ENCODE measurements around the gene TRIM29. TPM values are rescaled to one million over a fixed set of nuclear protein-coding genes. Genes with fewer than 3 reads are reported as not detected.

The TRIM29 gene
- total RNA-seq, 1 donor from 2014 or later, result 1.1 TPM

DNA sequence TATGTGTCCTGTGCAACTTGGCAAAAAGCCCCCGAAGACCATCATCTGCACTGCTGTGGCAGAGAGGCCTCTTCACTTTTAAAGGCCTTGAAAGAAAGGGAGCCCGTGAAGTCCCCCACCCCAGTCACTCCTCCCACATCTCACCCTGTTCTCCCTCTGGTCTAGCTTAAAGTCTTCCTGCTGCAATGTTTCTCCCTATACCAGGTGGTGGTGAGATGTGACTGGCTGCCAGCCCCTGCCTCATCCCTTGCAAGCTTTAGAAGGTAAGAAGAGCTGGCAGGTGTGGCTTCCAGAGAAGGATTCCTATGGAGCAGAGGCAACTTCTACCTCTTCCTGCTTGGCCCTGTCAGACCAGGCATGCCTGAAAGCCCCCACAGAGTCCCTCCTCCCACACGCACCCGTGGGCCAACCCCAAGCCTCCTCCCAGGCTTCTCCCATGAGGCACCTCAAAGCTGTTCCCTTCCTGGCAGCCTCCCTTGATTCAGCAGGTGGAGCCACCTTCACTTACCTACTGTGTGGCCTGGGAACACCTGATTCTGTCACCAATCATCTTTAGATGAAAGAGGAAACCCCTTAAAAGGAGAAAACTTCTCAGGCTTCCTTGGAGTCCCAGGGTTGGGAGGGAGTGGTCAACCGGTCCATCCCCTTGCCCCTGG lies 4.0 kb upstream of the TRIM29 start:
- Mint-ChIP-seq H3K27me3 (ENCODE audit: low read depth, unreplicated experiment) (peaks cover 81% of the 10 kb centered on the region), H3K36me3 (ENCODE audit: low read depth, unreplicated experiment) (no peaks in the 10 kb centered on the region), H3K4me3 (ENCODE audit: unreplicated experiment) (no peak overlapping the region), H3K27ac (ENCODE audit: unreplicated experiment) (no peak overlapping the region), H3K4me1 (ENCODE audit: low read depth, unreplicated experiment) (no peaks in the 10 kb centered on the region), H3K9me3 (ENCODE audit: unreplicated experiment) (no peaks in the 10 kb centered on the region)
- H3K36me3 ChIP-seq (ENCODE audit: insufficient read depth, low read length), result no peaks in the 10 kb centered on the region
- TF ChIP-seq, protein P1, sequence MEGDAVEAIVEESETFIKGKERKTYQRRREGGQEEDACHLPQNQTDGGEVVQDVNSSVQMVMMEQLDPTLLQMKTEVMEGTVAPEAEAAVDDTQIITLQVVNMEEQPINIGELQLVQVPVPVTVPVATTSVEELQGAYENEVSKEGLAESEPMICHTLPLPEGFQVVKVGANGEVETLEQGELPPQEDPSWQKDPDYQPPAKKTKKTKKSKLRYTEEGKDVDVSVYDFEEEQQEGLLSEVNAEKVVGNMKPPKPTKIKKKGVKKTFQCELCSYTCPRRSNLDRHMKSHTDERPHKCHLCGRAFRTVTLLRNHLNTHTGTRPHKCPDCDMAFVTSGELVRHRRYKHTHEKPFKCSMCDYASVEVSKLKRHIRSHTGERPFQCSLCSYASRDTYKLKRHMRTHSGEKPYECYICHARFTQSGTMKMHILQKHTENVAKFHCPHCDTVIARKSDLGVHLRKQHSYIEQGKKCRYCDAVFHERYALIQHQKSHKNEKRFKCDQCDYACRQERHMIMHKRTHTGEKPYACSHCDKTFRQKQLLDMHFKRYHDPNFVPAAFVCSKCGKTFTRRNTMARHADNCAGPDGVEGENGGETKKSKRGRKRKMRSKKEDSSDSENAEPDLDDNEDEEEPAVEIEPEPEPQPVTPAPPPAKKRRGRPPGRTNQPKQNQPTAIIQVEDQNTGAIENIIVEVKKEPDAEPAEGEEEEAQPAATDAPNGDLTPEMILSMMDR (IDR thresholded peaks at IDR 0.05; ENCODE audit: insufficient read depth, low read depth, low read length), result no peak
- no peak for TF ChIP-seq EZH2 (IDR thresholded peaks at IDR 0.05; ENCODE audit: insufficient read depth, low read length)
- H3K4me2 ChIP-seq (ENCODE audit: low read length), result no peak overlapping the region
- FAIRE-seq, result no peak
- no peak overlapping the region for H3K27ac ChIP-seq (ENCODE audit: low read depth, low read length)
- H2AFZ ChIP-seq (ENCODE audit: low read depth, low read length), result no peak overlapping the region
- H3K27me3 ChIP-seq (ENCODE audit: insufficient read depth, low read length), result peaks cover 33% of the 10 kb centered on the region
- no peaks in the 10 kb centered on the region for H3K9me3 ChIP-seq (ENCODE audit: insufficient read depth, low read depth, low read length)
- no peaks in the 10 kb centered on the region for H3K79me2 ChIP-seq (ENCODE audit: insufficient read depth, low read length)
- no peak overlapping the region for H3K4me3 ChIP-seq (ENCODE audit: insufficient read depth, low read depth, low read length)
- DNase-seq (ENCODE audit: low read depth), result no peak
- H3K4me1 ChIP-seq (ENCODE audit: insufficient read depth, low read length), result no peaks in the 10 kb centered on the region
- H4K20me1 ChIP-seq (ENCODE audit: insufficient read depth, low read length), result no peaks in the 10 kb centered on the region
- no peak overlapping the region for H3K9ac ChIP-seq (ENCODE audit: low read length)

DNA sequence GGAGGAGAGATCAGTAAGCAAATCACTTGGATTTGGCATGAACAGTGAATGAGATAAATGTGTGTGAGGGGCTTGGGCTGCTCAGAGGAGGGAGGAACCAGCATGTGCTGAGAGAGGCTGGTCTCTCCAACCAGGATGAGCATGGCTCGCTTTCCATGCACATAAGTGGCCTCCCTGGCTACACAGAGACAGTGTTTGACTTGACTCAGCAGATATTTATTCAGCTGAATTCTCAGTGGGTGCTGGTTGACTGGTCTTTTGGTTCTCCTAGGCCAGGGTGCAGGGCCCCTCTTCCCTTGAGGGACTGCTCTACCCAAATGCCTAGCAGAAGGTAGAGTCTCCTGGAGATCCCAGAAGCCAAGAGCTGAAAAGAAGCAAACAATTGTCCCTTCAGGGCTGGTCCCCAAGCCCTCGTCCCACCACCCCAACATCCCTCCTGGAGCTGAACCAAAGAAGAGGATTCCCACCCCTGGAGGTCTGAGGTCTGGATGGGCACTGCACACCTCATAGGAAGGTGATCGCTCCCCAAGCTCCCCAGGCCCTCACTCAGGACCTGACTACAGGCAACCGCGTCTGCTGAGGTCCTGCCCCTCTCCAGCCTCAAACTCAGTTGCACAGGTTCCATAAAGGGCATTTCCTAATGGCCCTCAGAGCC lies 3.3 kb upstream of the TRIM29 start:
- Histone ChIP-seq H3K79me2 (ENCODE audit: insufficient read depth, low read length) (no peaks in the 10 kb centered on the region), H3K27ac (ENCODE audit: low read depth, low read length) (no peak overlapping the region), H3K4me3 (ENCODE audit: insufficient read depth, low read depth, low read length) (no peak overlapping the region), H4K20me1 (ENCODE audit: insufficient read depth, low read length) (no peaks in the 10 kb centered on the region), H3K4me1 (ENCODE audit: insufficient read depth, low read length) (no peaks in the 10 kb centered on the region), H3K9me3 (ENCODE audit: insufficient read depth, low read depth, low read length) (no peaks in the 10 kb centered on the region), H3K9ac (ENCODE audit: low read length) (no peak overlapping the region), H2AFZ (ENCODE audit: low read depth, low read length) (no peak overlapping the region), H3K36me3 (ENCODE audit: insufficient read depth, low read length) (no peaks in the 10 kb centered on the region), H3K4me2 (ENCODE audit: low read length) (no peak overlapping the region), H3K27me3 (ENCODE audit: insufficient read depth, low read length) (peaks cover 31% of the 10 kb centered on the region)
- Mint-ChIP-seq H3K36me3 (ENCODE audit: low read depth, unreplicated experiment) (no peaks in the 10 kb centered on the region), H3K4me3 (ENCODE audit: unreplicated experiment) (no peak overlapping the region), H3K4me1 (ENCODE audit: low read depth, unreplicated experiment) (no peaks in the 10 kb centered on the region), H3K27me3 (ENCODE audit: low read depth, unreplicated experiment) (peaks cover 81% of the 10 kb centered on the region), H3K9me3 (ENCODE audit: unreplicated experiment) (no peaks in the 10 kb centered on the region), H3K27ac (ENCODE audit: unreplicated experiment) (no peak overlapping the region)
- no peak for FAIRE-seq
- TF ChIP-seq EZH2 (IDR thresholded peaks at IDR 0.05; ENCODE audit: insufficient read depth, low read length), result no peak
- TF ChIP-seq, protein P1 (IDR thresholded peaks at IDR 0.05; ENCODE audit: insufficient read depth, low read depth, low read length), result no peak
- no peak for DNase-seq (ENCODE audit: low read depth)
